ENCODE measurements around the gene KAT7. TPM values are rescaled to one million over a fixed set of nuclear protein-coding genes. Genes with fewer than 3 reads are reported as not detected.

The KAT7 gene
- total RNA-seq, 1 experiment from 2014 or later: 79.5 TPM

DNA sequence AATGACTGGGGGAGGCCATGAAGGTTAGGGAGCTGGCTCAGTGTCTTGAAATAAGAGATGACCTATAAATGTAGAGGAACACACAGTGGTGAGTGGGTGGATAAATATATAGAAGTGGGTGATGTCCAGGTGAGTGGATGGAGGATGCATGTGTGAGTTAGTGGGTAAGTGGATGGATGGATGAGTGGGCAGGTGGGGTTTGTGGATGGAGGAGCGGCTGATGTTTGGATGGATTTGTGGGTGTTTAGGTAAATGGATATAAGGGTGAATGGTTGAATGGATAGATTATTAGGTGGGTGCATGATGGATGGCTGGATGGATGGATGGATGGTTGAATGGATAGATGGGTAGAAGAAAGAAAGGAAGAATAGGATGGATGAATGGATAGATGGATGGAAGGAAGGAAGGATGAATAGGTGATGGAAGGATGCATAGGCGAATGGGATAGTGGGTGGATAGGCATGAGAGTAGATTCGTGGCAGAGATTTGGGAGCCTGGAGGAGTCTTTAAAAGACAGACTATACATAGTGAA, 78.5 kb downstream of the KAT7 start:
- H4K20me1 ChIP-seq (ENCODE audit: insufficient read depth): no peaks in the 10 kb centered on the region
- intact Hi-C loops (cut with micrococcal nuclease): no loop called here

More for the DNA sequence above, 78.5 kb downstream of the KAT7 start:
- no peaks in the 10 kb centered on the region for H3K36me3 ChIP-seq (ENCODE audit: control insufficient read depth in 1 of 2, insufficient read depth in 2 of 2, low read length in 2 of 2)
- H3K27me3 ChIP-seq (ENCODE audit: insufficient read depth, low read length): no peaks in the 10 kb centered on the region
- ChIA-PET RAD21 (ENCODE audit: low non-redundant PET in 1 of 2, low total read pairs in 2 of 2, uncharacterized antibody in 2 of 2, unreplicated experiment in 2 of 2) (no interaction called here), CTCF (interaction anchor here (2.0 kb wide), 1 partner anchor 130 kb away, joined by 11 read pairs; no protein-coding TSS in a partner anchor), POLR2A (no interaction called here)
- no peak overlapping the region for H3K4me2 ChIP-seq (ENCODE audit: low read length)
- H3K4me3 ChIP-seq (replicated peaks in 1 of 2; ENCODE audit: low read depth in 1 of 2, low read length in 2 of 2): no peak overlapping the region
- no peak for ATAC-seq
- H2AFZ ChIP-seq (ENCODE audit: low read depth, low read length, poor library complexity, severe bottlenecking): no peak overlapping the region
- no peaks in the 10 kb centered on the region for H3K9me2 ChIP-seq (ENCODE audit: insufficient read depth)
- BruUV-seq (replicated peaks): no TSS peak
- H3K9ac ChIP-seq (ENCODE audit: low read length): no peak overlapping the region
- H3K79me2 ChIP-seq (ENCODE audit: insufficient read depth, low read length): no peaks in the 10 kb centered on the region
- no peak for TF ChIP-seq ZNF274 (IDR thresholded peaks at IDR 0.05; ENCODE audit: low read depth, low read length)
- TF ChIP-seq SP1 (IDR thresholded peaks at IDR 0.05; ENCODE audit: low read depth): no peak
- no peak for TF ChIP-seq JUND (IDR thresholded peaks at IDR 0.05)
- TF ChIP-seq CBX3 (IDR thresholded peaks at IDR 0.05; ENCODE audit: low read depth): no peak
- no peak for TF ChIP-seq SRF (IDR thresholded peaks at IDR 0.05; ENCODE audit: low read depth)
- no peak for TF ChIP-seq RAD21 (IDR thresholded peaks at IDR 0.05; ENCODE audit: low read depth)
- TF ChIP-seq, protein P1, sequence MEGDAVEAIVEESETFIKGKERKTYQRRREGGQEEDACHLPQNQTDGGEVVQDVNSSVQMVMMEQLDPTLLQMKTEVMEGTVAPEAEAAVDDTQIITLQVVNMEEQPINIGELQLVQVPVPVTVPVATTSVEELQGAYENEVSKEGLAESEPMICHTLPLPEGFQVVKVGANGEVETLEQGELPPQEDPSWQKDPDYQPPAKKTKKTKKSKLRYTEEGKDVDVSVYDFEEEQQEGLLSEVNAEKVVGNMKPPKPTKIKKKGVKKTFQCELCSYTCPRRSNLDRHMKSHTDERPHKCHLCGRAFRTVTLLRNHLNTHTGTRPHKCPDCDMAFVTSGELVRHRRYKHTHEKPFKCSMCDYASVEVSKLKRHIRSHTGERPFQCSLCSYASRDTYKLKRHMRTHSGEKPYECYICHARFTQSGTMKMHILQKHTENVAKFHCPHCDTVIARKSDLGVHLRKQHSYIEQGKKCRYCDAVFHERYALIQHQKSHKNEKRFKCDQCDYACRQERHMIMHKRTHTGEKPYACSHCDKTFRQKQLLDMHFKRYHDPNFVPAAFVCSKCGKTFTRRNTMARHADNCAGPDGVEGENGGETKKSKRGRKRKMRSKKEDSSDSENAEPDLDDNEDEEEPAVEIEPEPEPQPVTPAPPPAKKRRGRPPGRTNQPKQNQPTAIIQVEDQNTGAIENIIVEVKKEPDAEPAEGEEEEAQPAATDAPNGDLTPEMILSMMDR (IDR thresholded peaks at IDR 0.05 in 2 of 3, conservative IDR thresholded peaks at IDR 0.05 in 1 of 3; ENCODE audit: borderline replicate concordance in 1 of 3, insufficient read depth in 1 of 3, low read depth in 2 of 3, low read length in 2 of 3): no peak
- no peak for TF ChIP-seq TCF7L2 (IDR thresholded peaks at IDR 0.05; ENCODE audit: borderline replicate concordance, extremely low read depth, insufficient read depth, insufficient read length)
- TF ChIP-seq, protein P2, sequence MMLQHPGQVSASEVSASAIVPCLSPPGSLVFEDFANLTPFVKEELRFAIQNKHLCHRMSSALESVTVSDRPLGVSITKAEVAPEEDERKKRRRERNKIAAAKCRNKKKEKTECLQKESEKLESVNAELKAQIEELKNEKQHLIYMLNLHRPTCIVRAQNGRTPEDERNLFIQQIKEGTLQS (IDR thresholded peaks at IDR 0.05): no peak
- no peak for TF ChIP-seq ZFX (IDR thresholded peaks at IDR 0.05)
- H3K4me1 ChIP-seq (ENCODE audit: control insufficient read depth in 1 of 2, insufficient read depth in 2 of 2, low read length in 2 of 2): no peaks in the 10 kb centered on the region; a peak in 1 of 4 replicates
- no peak for DNase-seq (ENCODE audit: low read depth, low spot score)
- no peak overlapping the region for H3K27ac ChIP-seq (ENCODE audit: low read depth, low read length)
- H3K9me3 ChIP-seq (ENCODE audit: control insufficient read depth in 1 of 2, insufficient read depth in 1 of 2, low read depth in 1 of 2, low read length in 2 of 2): no peaks in the 10 kb centered on the region

Data from HCT116 (cell line).